ENCODE data around the gene KDM6B.

DNA sequence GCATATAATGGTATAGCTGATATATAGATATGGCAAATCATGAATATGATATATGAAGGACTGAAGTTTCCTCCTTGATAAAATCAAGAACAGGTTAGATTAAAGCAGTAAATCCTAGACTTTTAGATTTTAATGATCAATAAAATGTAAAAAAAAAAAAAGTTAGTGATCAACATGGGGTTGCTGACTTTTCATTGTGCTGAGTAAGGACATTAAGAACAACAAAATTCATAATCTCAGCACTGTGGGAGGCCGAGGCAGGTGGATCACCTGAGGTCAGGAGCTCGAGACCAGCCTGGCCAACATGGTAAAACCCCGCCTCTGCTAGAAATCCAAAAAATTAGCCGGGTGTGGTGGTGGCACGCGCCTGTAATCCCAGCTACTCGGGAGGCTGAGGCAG, 44.2 kb downstream of the KDM6B start:
- TF ChIP-seq, protein P1, sequence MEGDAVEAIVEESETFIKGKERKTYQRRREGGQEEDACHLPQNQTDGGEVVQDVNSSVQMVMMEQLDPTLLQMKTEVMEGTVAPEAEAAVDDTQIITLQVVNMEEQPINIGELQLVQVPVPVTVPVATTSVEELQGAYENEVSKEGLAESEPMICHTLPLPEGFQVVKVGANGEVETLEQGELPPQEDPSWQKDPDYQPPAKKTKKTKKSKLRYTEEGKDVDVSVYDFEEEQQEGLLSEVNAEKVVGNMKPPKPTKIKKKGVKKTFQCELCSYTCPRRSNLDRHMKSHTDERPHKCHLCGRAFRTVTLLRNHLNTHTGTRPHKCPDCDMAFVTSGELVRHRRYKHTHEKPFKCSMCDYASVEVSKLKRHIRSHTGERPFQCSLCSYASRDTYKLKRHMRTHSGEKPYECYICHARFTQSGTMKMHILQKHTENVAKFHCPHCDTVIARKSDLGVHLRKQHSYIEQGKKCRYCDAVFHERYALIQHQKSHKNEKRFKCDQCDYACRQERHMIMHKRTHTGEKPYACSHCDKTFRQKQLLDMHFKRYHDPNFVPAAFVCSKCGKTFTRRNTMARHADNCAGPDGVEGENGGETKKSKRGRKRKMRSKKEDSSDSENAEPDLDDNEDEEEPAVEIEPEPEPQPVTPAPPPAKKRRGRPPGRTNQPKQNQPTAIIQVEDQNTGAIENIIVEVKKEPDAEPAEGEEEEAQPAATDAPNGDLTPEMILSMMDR (IDR thresholded peaks at IDR 0.05): no peak
- no peak for TF ChIP-seq POLR2A (IDR thresholded peaks at IDR 0.05)

Measured in stomach (tissue), 4 donors.